NCI-H2196 treated with DMSO at 0.1 percent for 48 hours (cell line): Measurements from ENCODE around the gene SLC49A4.

Source experiments
- DNase-seq: peaks from one replicate; lab custom pipeline; 2025; ENCODE audit not compliant: unreplicated experiment; lab: John Stamatoyannopoulos, UW

Gene SLC49A4

DNA sequence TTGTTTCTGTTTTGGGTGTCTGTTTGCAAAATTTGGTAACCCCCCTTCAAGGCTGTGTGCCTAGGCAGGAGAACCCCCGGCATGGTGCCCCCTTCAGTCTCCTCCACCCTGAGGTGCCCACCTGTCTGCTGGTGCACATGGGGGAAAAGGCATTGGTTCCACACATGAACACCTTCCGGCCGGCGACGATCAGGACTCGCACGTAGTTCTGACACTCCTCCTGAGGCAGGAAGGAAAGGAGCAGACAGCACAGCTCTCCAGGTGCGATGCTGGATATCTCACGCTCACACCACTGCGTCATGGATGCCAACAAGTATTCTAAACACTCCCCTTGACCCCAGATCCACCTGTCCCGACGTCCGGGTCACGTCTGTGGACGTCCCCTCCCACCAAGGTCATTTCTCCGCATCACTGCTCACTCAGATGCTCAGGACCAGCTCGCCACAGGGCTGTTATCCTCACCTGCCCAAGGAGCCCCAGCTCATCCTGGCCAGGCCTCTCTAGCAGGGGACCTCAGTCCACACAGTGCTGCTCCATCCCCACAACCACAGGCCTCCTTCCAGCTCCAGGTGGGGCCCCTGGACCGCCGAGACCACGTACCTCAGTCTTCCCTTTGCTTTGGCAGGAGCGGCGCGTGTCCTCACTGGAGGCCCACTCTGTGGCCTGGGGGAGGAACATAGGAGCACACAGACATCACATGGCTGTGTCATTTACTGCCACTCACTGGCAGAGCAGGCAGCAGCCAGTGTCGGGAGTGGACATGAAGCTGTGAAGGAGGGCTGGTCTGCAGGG, 133.7 kb downstream of the SLC49A4 start:
- DNase-seq = no peak

DNA sequence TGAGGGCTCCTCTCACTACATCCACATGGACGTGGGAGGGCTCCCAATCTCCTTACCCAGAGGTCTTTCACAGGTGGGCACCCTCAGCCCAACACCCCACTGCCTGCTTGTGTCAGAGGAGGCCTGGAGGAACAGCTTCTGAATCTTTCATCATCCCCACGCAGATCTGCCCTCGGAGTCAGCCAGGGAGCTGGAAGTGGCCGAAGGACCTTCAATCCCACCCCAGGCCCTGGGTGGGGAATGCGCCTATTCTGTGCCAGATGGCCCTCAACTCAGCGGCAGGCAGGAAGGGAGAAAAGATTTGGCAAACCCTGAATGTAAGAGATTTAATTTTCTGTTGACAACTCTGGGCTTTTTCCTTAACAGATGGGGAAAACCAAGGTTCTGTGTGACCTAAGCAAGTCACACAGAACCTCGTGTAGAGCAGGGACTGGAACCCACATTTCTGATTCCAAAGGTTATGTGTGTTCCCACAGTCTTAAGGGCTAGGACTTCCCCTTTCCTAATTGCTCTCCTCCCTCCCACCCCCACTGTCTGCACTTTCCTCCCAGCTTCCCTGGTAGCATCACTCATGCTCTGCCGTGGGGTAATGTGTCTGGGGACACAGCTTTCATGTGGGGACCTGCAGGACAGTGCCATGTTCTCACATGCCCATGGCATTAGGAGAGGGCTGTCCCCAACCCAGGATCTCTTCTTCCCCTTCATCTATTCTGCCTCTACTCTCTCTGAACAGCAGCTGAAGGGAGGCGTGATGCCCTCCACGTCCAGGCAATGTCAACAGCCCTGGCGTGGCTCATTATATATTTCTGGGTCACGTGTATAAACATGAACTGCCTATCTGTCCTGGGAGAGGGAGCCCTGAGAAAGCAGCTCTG, 134.6 kb downstream of the SLC49A4 start:
- DNase-seq = no peak

DNA sequence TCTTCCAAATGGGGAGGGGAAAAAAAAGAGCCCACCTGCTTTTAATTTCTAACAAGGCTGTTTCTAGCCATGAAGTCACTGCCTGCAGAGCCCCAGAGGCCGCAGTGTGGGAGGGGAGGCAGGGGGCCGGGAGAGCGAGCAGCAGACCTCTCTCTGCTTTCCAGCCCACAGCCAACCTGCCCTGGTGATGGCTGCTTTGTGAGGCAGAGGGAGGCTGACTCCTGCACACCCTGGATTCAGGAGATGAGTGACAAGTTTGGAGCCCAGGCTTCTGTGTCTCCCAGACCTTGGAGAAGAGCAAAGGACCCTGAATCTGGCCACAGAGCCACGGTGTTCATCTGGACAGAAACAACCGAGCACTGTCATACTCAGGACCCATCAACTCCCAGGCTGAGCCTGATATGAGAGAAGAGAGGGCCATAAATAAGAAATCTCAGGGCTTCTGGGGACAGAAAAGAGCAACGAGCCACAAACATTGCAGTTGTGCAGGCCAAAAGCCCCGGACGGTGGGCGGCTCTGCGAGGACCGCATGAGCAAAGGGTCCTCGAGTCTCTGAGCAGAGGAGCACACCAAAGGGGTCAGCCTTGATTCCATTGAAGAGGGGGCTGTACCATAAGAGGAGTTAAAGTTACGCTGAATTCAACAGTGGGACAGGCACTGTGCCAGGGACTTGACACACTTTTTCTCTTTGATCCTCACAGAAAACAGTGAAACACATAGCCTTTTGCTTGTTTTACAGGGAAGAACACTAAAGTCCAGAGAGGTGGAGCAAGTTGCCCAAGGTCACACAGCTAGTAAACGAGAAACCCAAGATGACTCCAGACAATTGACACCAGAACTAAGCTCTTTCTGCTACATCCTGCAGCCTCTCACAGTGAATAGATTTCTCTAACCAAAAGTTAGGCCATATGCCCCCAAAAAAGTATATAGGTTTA, 135.5 kb downstream of the SLC49A4 start:
- no peak for DNase-seq
